Keratinocyte (primary cell): ENCODE data around the gene NRXN2. TPM values are rescaled to one million over a fixed set of nuclear protein-coding genes. Genes with fewer than 3 reads are reported as not detected.

Experiments
- DNase-seq: peaks from one replicate; pipeline ENCODE4 v3.0.0-alpha.2; 2011; ENCODE audit warnings: low read depth, missing footprints, low spot score
- FAIRE-seq: peaks from 2 replicates; lab custom pipeline; 2011; peaks lifted over from hg19 to GRCh38; lab: Jason Lieb, UNC
- H2AFZ ChIP-seq: 2 replicates; pipeline ENCODE4 v1.6.0; 2012; ENCODE audit warnings: low read length, control low read depth, inconsistent platforms; ENCODE audit not compliant: control insufficient read depth
- H3K27ac ChIP-seq: 2 replicates; pipeline ENCODE4 v1.5.1; 2011; ENCODE audit warnings: low read length; ENCODE audit not compliant: control insufficient read depth, insufficient read depth
- H3K27me3 ChIP-seq: 3 replicates; pipeline ENCODE4 v1.6.0; 2011; ENCODE audit warnings: low read length; ENCODE audit not compliant: control insufficient read depth, insufficient read depth; ENCODE audit errors: extremely low read depth
- H3K36me3 ChIP-seq, 2 experiments: 2 replicates in 1 of 2; 3 replicates in 1 of 2; pipeline ENCODE4 v1.5.1; 2011; ENCODE audit warnings: low read length in 2 of 2, mild to moderate bottlenecking in 1 of 2; ENCODE audit not compliant: control insufficient read depth in 2 of 2, insufficient read depth in 2 of 2; ENCODE audit errors: extremely low read depth in 1 of 2
- H3K4me1 ChIP-seq: 3 replicates; pipeline ENCODE4 v1.5.1; 2011; ENCODE audit warnings: low read length; ENCODE audit not compliant: control insufficient read depth, insufficient read depth; ENCODE audit errors: extremely low read depth
- H3K4me2 ChIP-seq: 3 replicates; pipeline ENCODE4 v1.6.0; 2011; ENCODE audit warnings: low read depth, low read length; ENCODE audit not compliant: control insufficient read depth, insufficient read depth; ENCODE audit errors: extremely low read depth
- H3K4me3 ChIP-seq, 3 experiments: fragments of 200-600 bp in 1 of 3; sonication (generic) in 1 of 3; 2 replicates in 2 of 3; 3 replicates in 1 of 3; pipeline ENCODE4 v1.5.1; 2011 to 2016; ENCODE audit warnings: low read length in 3 of 3, mild to moderate bottlenecking in 3 of 3, control low read depth in 2 of 3, inconsistent platforms in 1 of 3, low read depth in 1 of 3, mixed read lengths in 1 of 3, mixed run types in 1 of 3, moderate library complexity in 1 of 3; ENCODE audit not compliant: control insufficient read depth in 2 of 3, insufficient read depth in 2 of 3; ENCODE audit errors: extremely low read depth in 1 of 3
- H3K79me2 ChIP-seq: 2 replicates; pipeline ENCODE4 v1.6.0; 2012; ENCODE audit warnings: low read length; ENCODE audit not compliant: control insufficient read depth, insufficient read depth
- H3K9ac ChIP-seq: 3 replicates; pipeline ENCODE4 v1.6.0; 2011; ENCODE audit warnings: low read length; ENCODE audit not compliant: control insufficient read depth, insufficient read depth; ENCODE audit errors: extremely low read depth
- H3K9me1 ChIP-seq: 3 replicates; pipeline ENCODE4 v1.6.0; 2011; ENCODE audit warnings: low read length; ENCODE audit not compliant: control insufficient read depth, insufficient read depth; ENCODE audit errors: extremely low read depth
- H3K9me3 ChIP-seq: 2 replicates; pipeline ENCODE4 v1.5.1; 2012; ENCODE audit warnings: low read depth, low read length; ENCODE audit not compliant: control insufficient read depth
- H4K20me1 ChIP-seq: 3 replicates; pipeline ENCODE4 v1.6.0; 2011; ENCODE audit warnings: low read length; ENCODE audit not compliant: control insufficient read depth, insufficient read depth; ENCODE audit errors: extremely low read depth
- EZH2 ChIP-seq: IDR thresholded peaks from one replicate; pipeline ENCODE4 v1.6.1; 2012; ENCODE audit warnings: inconsistent platforms, mild to moderate bottlenecking, low read length, moderate library complexity
- dilution Hi-C: fragments of 300-500 bp; cut with MboI; formaldehyde crosslinking; loops from one replicate; pipeline ENCODE4 v1.7.0; 2020; ENCODE audit warnings: low sequenced_read_pairs; ENCODE audit not compliant: extremely low pct_ligation_motif_present
- polyA plus RNA-seq, 5 experiments: library from polyadenylated mRNA; depleted of rRNA in 3 of 5; stranded (reverse) in 3 of 5; stranded (forward) in 1 of 5; unstranded in 1 of 5; fragments of >200 nt; gene quantifications; 1 replicate in 1 of 5; 2 replicates in 3 of 5; 3 replicates in 1 of 5; pipeline versions ENCODE4 v1.2.1 to v1.2.3, GENCODE V29; 2011 to 2012; ENCODE audit warnings: missing spikeins in 2 of 5, low read depth in 1 of 5, low replicate concordance in 1 of 5
- TF ChIP-seq, protein P1 (sequence below), 3 experiments: IDR thresholded peaks in 1 of 3; conservative IDR thresholded peaks in 1 of 3; optimal IDR thresholded peaks in 1 of 3; 2 replicates in 2 of 3; 3 replicates in 1 of 3; pipeline versions ENCODE3 to v1.5.1; 2011; ENCODE audit warnings: low read length in 3 of 3, mild to moderate bottlenecking in 3 of 3, moderate library complexity in 2 of 3, control low read depth in 1 of 3, inconsistent platforms in 1 of 3; ENCODE audit not compliant: insufficient read depth in 2 of 3; ENCODE audit errors: extremely low read depth in 1 of 3

Gene NRXN2
- polyA plus RNA-seq, 1 donor (not counting 4 experiments of a cell fraction or from before 2014, with no cell fraction given), result not detected

DNA sequence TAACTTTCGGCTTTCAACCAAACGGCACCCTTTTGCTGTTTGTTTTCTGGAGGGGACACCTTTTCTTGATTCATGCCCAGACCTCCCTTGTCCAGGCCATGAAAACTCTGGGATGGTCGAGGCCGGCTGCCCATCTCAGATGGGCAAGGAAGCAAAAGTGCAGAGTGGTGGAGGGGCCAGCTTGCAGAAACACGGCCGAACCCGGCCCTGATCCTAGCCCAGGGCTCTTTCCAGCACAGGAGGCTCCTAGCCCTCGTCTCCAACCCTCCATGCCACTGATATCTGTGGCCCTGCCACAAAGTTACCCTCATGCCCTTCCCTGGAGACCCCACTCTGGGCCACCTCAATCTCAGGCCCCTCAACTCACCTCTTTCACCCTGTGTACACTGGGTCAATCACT lies 150.9 kb downstream of the NRXN2 start:
- Histone ChIP-seq H3K4me3 (peak overlapping the region in 1 of 3 experiments; percentile 47), H3K9ac (peak overlapping the region; percentile 72), H3K27me3 (no peaks in the 10 kb centered on the region), H4K20me1 (no peaks in the 10 kb centered on the region), H3K36me3 (no peaks in the 10 kb centered on the region), H3K27ac (peak overlapping the region; percentile 65), H3K79me2 (no peaks in the 10 kb centered on the region), H3K9me1 (no peaks in the 10 kb centered on the region), H3K4me1 (peaks cover 15% of the 10 kb centered on the region), H3K9me3 (no peaks in the 10 kb centered on the region), H2AFZ (peak overlapping the region; percentile 80), H3K4me2 (peak overlapping the region; percentile 85)
- no peak for FAIRE-seq
- dilution Hi-C loops, result no loop called here
- TF ChIP-seq, protein P1, sequence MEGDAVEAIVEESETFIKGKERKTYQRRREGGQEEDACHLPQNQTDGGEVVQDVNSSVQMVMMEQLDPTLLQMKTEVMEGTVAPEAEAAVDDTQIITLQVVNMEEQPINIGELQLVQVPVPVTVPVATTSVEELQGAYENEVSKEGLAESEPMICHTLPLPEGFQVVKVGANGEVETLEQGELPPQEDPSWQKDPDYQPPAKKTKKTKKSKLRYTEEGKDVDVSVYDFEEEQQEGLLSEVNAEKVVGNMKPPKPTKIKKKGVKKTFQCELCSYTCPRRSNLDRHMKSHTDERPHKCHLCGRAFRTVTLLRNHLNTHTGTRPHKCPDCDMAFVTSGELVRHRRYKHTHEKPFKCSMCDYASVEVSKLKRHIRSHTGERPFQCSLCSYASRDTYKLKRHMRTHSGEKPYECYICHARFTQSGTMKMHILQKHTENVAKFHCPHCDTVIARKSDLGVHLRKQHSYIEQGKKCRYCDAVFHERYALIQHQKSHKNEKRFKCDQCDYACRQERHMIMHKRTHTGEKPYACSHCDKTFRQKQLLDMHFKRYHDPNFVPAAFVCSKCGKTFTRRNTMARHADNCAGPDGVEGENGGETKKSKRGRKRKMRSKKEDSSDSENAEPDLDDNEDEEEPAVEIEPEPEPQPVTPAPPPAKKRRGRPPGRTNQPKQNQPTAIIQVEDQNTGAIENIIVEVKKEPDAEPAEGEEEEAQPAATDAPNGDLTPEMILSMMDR (optimal IDR thresholded peaks at IDR 0.05 in 1 of 3, IDR thresholded peaks at IDR 0.05 in 1 of 3, conservative IDR thresholded peaks at IDR 0.05 in 1 of 3; ENCODE audit: extremely low read depth in 1 of 3, insufficient read depth in 2 of 3, low read length in 3 of 3), result no peak
- TF ChIP-seq EZH2, result no peak
- no peak for DNase-seq

DNA sequence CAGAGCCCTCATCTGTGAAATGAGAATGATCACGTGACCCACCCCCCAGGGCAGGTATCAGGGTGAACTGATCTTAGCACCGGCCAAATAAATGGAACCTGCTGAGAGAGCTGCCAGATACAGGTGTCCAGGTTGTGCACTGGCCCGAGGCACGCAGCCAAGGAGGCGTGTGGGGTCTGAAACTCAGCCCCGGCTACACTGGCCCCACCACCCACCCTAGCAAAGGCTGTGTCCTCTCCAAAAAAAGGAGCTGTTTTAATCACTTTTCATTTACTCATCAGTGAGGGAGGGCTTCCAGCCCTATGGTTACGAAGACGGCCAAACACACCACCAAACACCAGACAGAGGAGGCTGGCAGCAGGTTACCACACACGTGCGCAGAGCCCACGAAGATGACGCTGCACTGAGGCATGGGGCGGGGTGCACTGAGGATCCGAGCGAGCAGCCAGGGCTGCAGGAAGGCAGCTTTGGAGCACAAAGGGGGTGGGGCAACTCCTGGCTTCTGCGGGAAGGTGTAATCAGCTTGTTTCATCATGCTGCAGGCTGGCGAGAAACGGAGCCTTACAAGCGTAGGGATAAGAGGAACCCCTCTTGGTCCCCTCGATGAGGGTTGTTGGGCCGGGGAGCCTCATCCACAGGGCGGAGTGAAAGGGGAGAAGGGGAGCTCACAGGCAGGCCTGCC lies 151.4 kb downstream of the NRXN2 start:
- H3K4me2 ChIP-seq, result peak overlapping the region; percentile 85
- no peaks in the 10 kb centered on the region for H3K36me3 ChIP-seq
- no peaks in the 10 kb centered on the region for H3K9me1 ChIP-seq
- no peaks in the 10 kb centered on the region for H3K79me2 ChIP-seq
- no peak for TF ChIP-seq EZH2
- TF ChIP-seq, protein P1 (optimal IDR thresholded peaks at IDR 0.05 in 1 of 3, IDR thresholded peaks at IDR 0.05 in 1 of 3, conservative IDR thresholded peaks at IDR 0.05 in 1 of 3; ENCODE audit: extremely low read depth in 1 of 3, insufficient read depth in 2 of 3, low read length in 3 of 3), result no peak
- peak overlapping the region; percentile 72 for H3K9ac ChIP-seq
- H4K20me1 ChIP-seq, result no peaks in the 10 kb centered on the region
- H3K4me3 ChIP-seq, result peak overlapping the region in 1 of 3 experiments; percentile 47
- DNase-seq (peak; percentile 77), FAIRE-seq (peak; percentile 95)
- dilution Hi-C loops, result no loop called here
- no peaks in the 10 kb centered on the region for H3K27me3 ChIP-seq
- H3K4me1 ChIP-seq, result peaks cover 21% of the 10 kb centered on the region
- no peaks in the 10 kb centered on the region for H3K9me3 ChIP-seq
- H2AFZ ChIP-seq, result peak overlapping the region; percentile 80
- peak overlapping the region; percentile 66 for H3K27ac ChIP-seq
